Common myeloid progenitor, CD34-positive (primary cell): ENCODE results near the gene SLX9.
A peak's percentile ranks its signal among the peaks of the same experiment; 100 is the strongest.

Source experiments
- CTCF ChIA-PET: fragments of 350-600 bp; sonication (Branson Sonifier 250); formaldehyde crosslinking; loops from one replicate; lab custom pipeline; 2021; ENCODE audit warnings: antibody characterized with exemption; lab: Charles Lee
- POLR2A ChIA-PET: fragments of 350-600 bp; sonication (Branson Sonifier 250); formaldehyde crosslinking; loops from one replicate; lab custom pipeline; 2021; ENCODE audit warnings: antibody characterized with exemption; lab: Charles Lee
- DNase-seq, 3 donors: peaks; one replicate each; pipeline versions ENCODE4 v3.0.0 to v3.0.0-alpha.2; 2013
- H3K27ac ChIP-seq, 2 experiments: 1 replicate in 1 of 2; 2 replicates in 1 of 2; pipeline ENCODE4 v1.7.0; 2013; ENCODE audit warnings: inconsistent platforms in 2 of 2, low read length in 2 of 2, mild to moderate bottlenecking in 2 of 2, low read depth in 1 of 2, moderate library complexity in 1 of 2; ENCODE audit not compliant: severe bottlenecking in 2 of 2, insufficient read depth in 1 of 2, poor library complexity in 1 of 2
- H3K27me3 ChIP-seq, 5 experiments: replicated peaks in 2 of 5; 1 replicate in 3 of 5; 2 replicates in 2 of 5; pipeline versions ENCODE4 v1.6.1 to v1.7.0; 2013; ENCODE audit warnings: low read length in 4 of 5, mild to moderate bottlenecking in 2 of 5, moderate library complexity in 2 of 5, inconsistent platforms in 1 of 5; ENCODE audit not compliant: insufficient read depth in 5 of 5, control insufficient read depth in 4 of 5
- H3K36me3 ChIP-seq, 4 experiments: 1 replicate in 2 of 4; 2 replicates in 2 of 4; pipeline versions ENCODE4 v1.6.1 to v1.7.0; 2013; ENCODE audit warnings: low read length in 3 of 4, control low read depth in 1 of 4, mild to moderate bottlenecking in 1 of 4; ENCODE audit not compliant: control insufficient read depth in 4 of 4, insufficient read depth in 4 of 4
- H3K4me1 ChIP-seq, 4 experiments: 1 replicate in 3 of 4; 2 replicates in 1 of 4; pipeline versions ENCODE4 v1.6.1 to v1.7.1; 2013; ENCODE audit warnings: low read length in 3 of 4, mild to moderate bottlenecking in 3 of 4, control low read depth in 1 of 4, inconsistent platforms in 1 of 4, moderate library complexity in 1 of 4; ENCODE audit not compliant: control insufficient read depth in 4 of 4, insufficient read depth in 4 of 4; ENCODE audit errors: control extremely low read depth in 1 of 4
- H3K4me3 ChIP-seq, 7 experiments: 1 replicate in 4 of 7; 2 replicates in 3 of 7; pipeline versions ENCODE4 v1.5.1 to v1.7.0; 2013; ENCODE audit warnings: mild to moderate bottlenecking in 7 of 7, low read length in 6 of 7, moderate library complexity in 6 of 7, inconsistent platforms in 2 of 7, low read depth in 2 of 7, control low read depth in 1 of 7; ENCODE audit not compliant: insufficient read depth in 4 of 7, control insufficient read depth in 1 of 7; ENCODE audit errors: extremely low read depth in 1 of 7
- H3K9me3 ChIP-seq, 5 experiments: 1 replicate in 4 of 5; 2 replicates in 1 of 5; pipeline versions ENCODE4 v1.6.1 to v1.7.1; 2013; ENCODE audit warnings: low read length in 4 of 5, mild to moderate bottlenecking in 2 of 5, inconsistent platforms in 1 of 5, low read depth in 1 of 5, moderate library complexity in 1 of 5; ENCODE audit not compliant: control insufficient read depth in 4 of 5, insufficient read depth in 2 of 5; ENCODE audit errors: control extremely low read depth in 1 of 5
- WGBS: methylation state at CpG from one replicate; pipeline ENCODE4 v1.1.5; 2013; ENCODE audit not compliant: insufficient coverage; 5-methylcytosine and 5-hydroxymethylcytosine counted together

Gene SLX9

GRCh38 chr21:44943005-44943685 is 3.3 kb downstream of the SLX9 start:
- 94% methylated on average over 11 of the region's 15 CpGs for WGBS
- no peaks in the 10 kb centered on the region for H3K27me3 ChIP-seq
- CTCF ChIA-PET: interaction anchor here (1.8 to 13.3 kb wide), 4 partner anchors 10 to 196 kb away, joined by 11 to 196 read pairs (median 134); no protein-coding TSS in a partner anchor
- H3K27ac ChIP-seq: no peak overlapping the region
- no peak overlapping the region for H3K4me3 ChIP-seq
- DNase-seq: no peak
- H3K4me1 ChIP-seq: peaks cover 11 to 36% (median 33%) of the 10 kb centered on the region in 4 experiments
- POLR2A ChIA-PET: no interaction called here
- no peaks in the 10 kb centered on the region for H3K9me3 ChIP-seq
- H3K36me3 ChIP-seq: peaks cover 11 to 51% (median 28%) of the 10 kb centered on the region in 4 experiments

- Histone ChIP-seq H3K27me3 (no peaks in the 10 kb centered on the region), H3K4me3 (no peak overlapping the region), H3K36me3 (peaks cover 11 to 58% (median 28%) of the 10 kb centered on the region in 4 experiments), H3K4me1 (peaks cover 11 to 35% (median 30%) of the 10 kb centered on the region in 4 experiments), H3K9me3 (no peaks in the 10 kb centered on the region), H3K27ac (no peak overlapping the region)
- DNase-seq: no peak
- POLR2A ChIA-PET: no interaction called here
- WGBS: 98% methylated on average over 22 of the region's 24 CpGs
- CTCF ChIA-PET: interaction anchor here (0.7 to 13.3 kb wide), 5 partner anchors 11 to 195 kb away, joined by 4 to 196 read pairs (median 74); no protein-coding TSS in a partner anchor
Measured at GRCh38 chr21:44943686-44944550, 4.1 kb downstream of the SLX9 start.

- POLR2A ChIA-PET: no interaction called here
- H3K36me3 ChIP-seq: peaks cover 11 to 65% (median 31%) of the 10 kb centered on the region in 4 experiments
- WGBS: 97% methylated on average over 10 of the region's 10 CpGs
Measured at GRCh38 chr21:44944596-44944995, 4.8 kb downstream of the SLX9 start.

GRCh38 chr21:44946254-44947041 is 6.6 kb downstream of the SLX9 start:
- DNase-seq: peak in 2 of 3 donors; percentile 57 to 68
- no peak overlapping the region for H3K27ac ChIP-seq
- WGBS: 57% methylated on average over 21 of the region's 25 CpGs
- H3K9me3 ChIP-seq: no peaks in the 10 kb centered on the region
- ChIA-PET POLR2A (interaction anchor here (1.2 kb wide), 1 partner anchor 73 kb away, joined by 4 read pairs; the partner anchor contains the start of gene PTTG1IP), CTCF (interaction anchor here (0.6 to 13.3 kb wide), 10 partner anchors 11 to 206 kb away, joined by 3 to 196 read pairs (median 4); no protein-coding TSS in a partner anchor)
- no peak overlapping the region for H3K4me3 ChIP-seq
- peaks cover 0 to 22% (median 13%) of the 10 kb centered on the region in 4 experiments for H3K4me1 ChIP-seq
- peaks cover 11 to 81% (median 36%) of the 10 kb centered on the region in 4 experiments for H3K36me3 ChIP-seq
- H3K27me3 ChIP-seq: no peaks in the 10 kb centered on the region

More at GRCh38 chr21:44944596-44944995, 4.8 kb downstream of the SLX9 start:
- Histone ChIP-seq H3K27me3 (no peaks in the 10 kb centered on the region), H3K4me3 (no peak overlapping the region), H3K27ac (no peak overlapping the region), H3K9me3 (no peaks in the 10 kb centered on the region), H3K4me1 (peaks cover 11 to 30% (median 24%) of the 10 kb centered on the region in 4 experiments)
- CTCF ChIA-PET: interaction anchor here (0.7 to 13.3 kb wide), 6 partner anchors 12 to 194 kb away, joined by 4 to 196 read pairs (median 42); no protein-coding TSS in a partner anchor
- no peak for DNase-seq

GRCh38 chr21:44947111-44947929 is 7.5 kb downstream of the SLX9 start:
- ChIA-PET POLR2A (interaction anchor here (0.7 kb wide), 1 partner anchor 143 kb away, joined by 3 read pairs; no protein-coding TSS in a partner anchor), CTCF (interaction anchor here (0.6 to 13.3 kb wide), 16 partner anchors 11 to 445 kb away, joined by 3 to 196 read pairs (median 4); no protein-coding TSS in a partner anchor)
- Histone ChIP-seq H3K27me3 (no peaks in the 10 kb centered on the region), H3K4me3 (no peak overlapping the region), H3K36me3 (peaks cover 11 to 84% (median 37%) of the 10 kb centered on the region in 4 experiments), H3K4me1 (peaks cover 0 to 17% (median 6%) of the 10 kb centered on the region in 4 experiments), H3K27ac (no peak overlapping the region), H3K9me3 (no peaks in the 10 kb centered on the region)
- DNase-seq: no peak
- 94% methylated on average over 20 of the region's 22 CpGs for WGBS
